Hematopoietic multipotent progenitor cell treated with erythropoietin and hydrocortisone succinate and interleukin-3 and kit ligand, for 4 days (in vitro differentiated cells): ENCODE data around the gene ZNF775.

ENCODE experiments used
- DNase-seq: peaks from one replicate; pipeline ENCODE4 v3.0.0-alpha.2; 2015

ZNF775 gene

GRCh38 chr7:150351587-150352194 lies 27.4 kb upstream of the ZNF775 start:
- DNase-seq: no peak

GRCh38 chr7:150355666-150356059 lies 23.5 kb upstream of the ZNF775 start:
- DNase-seq: no peak

- peak; percentile 77 for DNase-seq
These were observed 22.7 kb upstream of the ZNF775 start for GRCh38 chr7:150356265-150356897.

GRCh38 chr7:150357270-150357669 lies 21.9 kb upstream of the ZNF775 start:
- DNase-seq: peak; percentile 80

GRCh38 chr7:150357771-150358427 lies 21.2 kb upstream of the ZNF775 start:
- no peak for DNase-seq

- DNase-seq: no peak
These were observed 20.7 kb upstream of the ZNF775 start for GRCh38 chr7:150358433-150358832.

- no peak for DNase-seq
These were observed 20.0 kb upstream of the ZNF775 start for GRCh38 chr7:150358988-150359621.

GRCh38 chr7:150359622-150360362 lies 19.3 kb upstream of the ZNF775 start:
- no peak for DNase-seq

- DNase-seq: no peak
These were observed 18.6 kb upstream of the ZNF775 start for GRCh38 chr7:150360363-150361058.

GRCh38 chr7:150361402-150361801 lies 17.7 kb upstream of the ZNF775 start:
- DNase-seq: no peak

- no peak for DNase-seq
These were observed 17.1 kb upstream of the ZNF775 start for GRCh38 chr7:150361807-150362621.

GRCh38 chr7:150363370-150363769 lies 15.8 kb upstream of the ZNF775 start:
- DNase-seq: peak; percentile 82

- DNase-seq: peak; percentile 83
These were observed 15.3 kb upstream of the ZNF775 start for GRCh38 chr7:150363872-150364271.

GRCh38 chr7:150365194-150365593 lies 13.9 kb upstream of the ZNF775 start:
- no peak for DNase-seq

- peak; percentile 72 for DNase-seq
These were observed 13.3 kb upstream of the ZNF775 start for GRCh38 chr7:150365673-150366398.

- no peak for DNase-seq
These were observed 11.4 kb upstream of the ZNF775 start for GRCh38 chr7:150367677-150368095.

- peak; percentile 95 for DNase-seq
These were observed 10.8 kb upstream of the ZNF775 start, which contains the start of gene REPIN1 for GRCh38 chr7:150368096-150368883. Gene REPIN1, plus strand, starts transcription at chr7:150368822. Its CDS starts 890 bp downstream, at chr7:150369712.

- peak; percentile 84 for DNase-seq
These were observed 10.0 kb upstream of the ZNF775 start for GRCh38 chr7:150368884-150369747.
